Retinal pigment epithelial cell (primary cell): ENCODE results near the gene PFKP.

Source experiments
- DNase-seq: peaks from one replicate; pipeline ENCODE4 v3.0.0-alpha.2; 2010; ENCODE audit warnings: low read depth
- H3K4me3 ChIP-seq: 2 replicates; pipeline ENCODE4 v1.5.1; 2011; ENCODE audit warnings: mild to moderate bottlenecking, low read length, control low read depth, moderate library complexity
- TF ChIP-seq, protein P1 (sequence below): conservative IDR thresholded peaks from 2 replicates; pipeline ENCODE4 v1.5.1; 2011; ENCODE audit warnings: low read depth, low read length, control low read depth, inconsistent platforms

Gene PFKP

DNA sequence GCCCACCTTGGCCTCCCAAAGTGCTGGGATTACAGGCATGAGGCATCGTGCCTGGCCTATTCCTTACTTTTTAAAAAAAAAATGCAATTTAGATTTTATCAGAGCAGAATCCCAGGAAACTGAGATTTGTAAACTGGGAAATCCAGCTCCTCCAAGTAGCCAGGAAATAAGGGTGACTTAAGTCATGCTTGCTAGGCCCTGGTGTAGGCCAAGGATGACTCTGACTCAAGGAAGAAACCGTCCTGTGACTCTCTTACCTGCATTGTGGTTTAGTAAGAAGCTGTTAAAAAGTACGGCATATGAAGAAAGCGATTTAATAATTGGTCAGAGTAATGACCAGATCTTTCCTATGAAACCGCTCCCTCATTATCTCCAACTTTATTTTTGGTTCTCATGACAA lies 10.2 kb downstream of the PFKP start:
- TF ChIP-seq, protein P1, sequence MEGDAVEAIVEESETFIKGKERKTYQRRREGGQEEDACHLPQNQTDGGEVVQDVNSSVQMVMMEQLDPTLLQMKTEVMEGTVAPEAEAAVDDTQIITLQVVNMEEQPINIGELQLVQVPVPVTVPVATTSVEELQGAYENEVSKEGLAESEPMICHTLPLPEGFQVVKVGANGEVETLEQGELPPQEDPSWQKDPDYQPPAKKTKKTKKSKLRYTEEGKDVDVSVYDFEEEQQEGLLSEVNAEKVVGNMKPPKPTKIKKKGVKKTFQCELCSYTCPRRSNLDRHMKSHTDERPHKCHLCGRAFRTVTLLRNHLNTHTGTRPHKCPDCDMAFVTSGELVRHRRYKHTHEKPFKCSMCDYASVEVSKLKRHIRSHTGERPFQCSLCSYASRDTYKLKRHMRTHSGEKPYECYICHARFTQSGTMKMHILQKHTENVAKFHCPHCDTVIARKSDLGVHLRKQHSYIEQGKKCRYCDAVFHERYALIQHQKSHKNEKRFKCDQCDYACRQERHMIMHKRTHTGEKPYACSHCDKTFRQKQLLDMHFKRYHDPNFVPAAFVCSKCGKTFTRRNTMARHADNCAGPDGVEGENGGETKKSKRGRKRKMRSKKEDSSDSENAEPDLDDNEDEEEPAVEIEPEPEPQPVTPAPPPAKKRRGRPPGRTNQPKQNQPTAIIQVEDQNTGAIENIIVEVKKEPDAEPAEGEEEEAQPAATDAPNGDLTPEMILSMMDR = no peak
- no peak for DNase-seq

DNA sequence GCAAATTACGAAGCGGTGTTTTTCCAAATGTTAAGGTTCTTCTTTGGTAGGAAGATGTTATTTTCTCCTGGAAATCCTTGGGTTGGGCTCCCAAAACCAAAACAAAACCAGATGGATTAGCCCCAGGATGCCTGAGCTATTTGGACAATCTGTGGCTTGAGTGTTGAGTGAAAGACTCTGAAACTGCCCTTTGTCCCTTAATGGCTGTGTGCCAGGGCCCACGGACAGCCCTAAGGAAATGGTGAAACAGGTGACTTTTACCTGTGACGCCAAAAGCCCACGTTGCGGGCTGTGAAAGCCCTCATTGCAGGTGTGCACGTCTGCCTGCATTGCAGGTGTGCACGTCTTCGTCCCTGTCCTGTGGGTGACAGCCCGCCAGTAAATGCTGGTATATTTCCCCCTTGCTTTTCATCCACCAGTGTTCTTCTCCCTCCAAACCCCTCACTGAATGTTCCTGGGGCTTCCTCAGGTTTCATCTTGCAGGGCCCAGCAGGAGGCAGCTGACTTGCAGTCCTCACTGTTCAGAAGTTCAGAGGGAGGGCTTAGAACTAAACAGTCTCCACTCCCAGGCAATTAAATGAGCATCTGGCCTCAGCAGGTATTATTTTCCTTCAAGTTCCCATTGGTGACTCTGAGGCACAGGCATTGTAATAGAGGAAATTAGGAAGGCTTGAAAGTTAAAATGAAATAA lies 10.7 kb downstream of the PFKP start:
- TF ChIP-seq, protein P1 = no peak
- no peak overlapping the region for H3K4me3 ChIP-seq
- DNase-seq = no peak

More for the DNA sequence above, 10.2 kb downstream of the PFKP start:
- H3K4me3 ChIP-seq = no peak overlapping the region

DNA sequence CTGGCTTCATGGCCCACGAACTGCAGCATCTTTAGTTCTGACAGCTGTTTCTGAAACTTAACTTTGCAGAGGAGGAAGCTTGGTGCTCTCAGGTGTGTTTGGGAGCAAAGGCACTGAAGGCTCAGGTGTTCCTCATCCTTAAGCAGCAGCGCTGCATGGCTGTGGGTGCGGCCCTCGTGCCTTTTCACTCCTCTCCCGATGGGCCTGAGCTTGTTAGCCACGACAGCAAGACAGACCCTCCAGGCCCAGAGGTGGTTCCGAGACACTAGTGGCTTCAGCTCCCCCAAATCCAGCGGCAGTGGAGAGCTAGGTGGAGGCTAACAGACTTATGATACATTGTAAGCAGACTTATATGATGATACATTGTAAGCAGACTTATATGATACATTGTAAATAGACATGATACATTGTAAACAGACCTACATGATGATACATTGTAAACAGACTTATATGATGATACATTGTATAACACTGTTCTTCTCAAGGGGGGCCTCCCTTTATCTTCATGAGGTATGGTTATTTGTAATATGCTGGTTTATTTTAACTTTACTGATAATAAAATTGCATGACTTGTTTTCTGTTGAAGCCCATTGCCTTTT lies 14.1 kb downstream of the PFKP start:
- no peak for DNase-seq
- TF ChIP-seq, protein P1 = no peak
- H3K4me3 ChIP-seq = no peak overlapping the region

DNA sequence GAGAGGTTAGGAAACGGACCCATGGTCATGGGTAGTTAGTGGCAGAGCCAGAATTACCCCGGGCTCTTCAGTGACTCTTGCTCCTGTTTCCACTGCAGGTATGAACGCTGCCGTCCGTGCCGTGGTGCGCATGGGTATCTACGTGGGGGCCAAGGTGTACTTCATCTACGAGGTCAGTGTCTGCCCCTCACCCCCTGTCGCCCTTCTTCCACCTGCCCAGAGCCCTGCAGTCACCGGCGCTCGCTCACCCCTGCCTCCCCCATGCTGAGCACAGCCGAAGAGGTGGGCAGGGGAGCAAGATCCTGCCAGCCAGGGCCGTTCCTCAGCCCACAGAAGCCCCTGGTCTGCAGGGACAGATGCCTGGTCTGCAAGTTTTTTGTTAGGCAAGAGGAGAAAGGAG lies 14.9 kb downstream of the PFKP start:
- no peak for DNase-seq
- no peak overlapping the region for H3K4me3 ChIP-seq
- TF ChIP-seq, protein P1 = no peak

DNA sequence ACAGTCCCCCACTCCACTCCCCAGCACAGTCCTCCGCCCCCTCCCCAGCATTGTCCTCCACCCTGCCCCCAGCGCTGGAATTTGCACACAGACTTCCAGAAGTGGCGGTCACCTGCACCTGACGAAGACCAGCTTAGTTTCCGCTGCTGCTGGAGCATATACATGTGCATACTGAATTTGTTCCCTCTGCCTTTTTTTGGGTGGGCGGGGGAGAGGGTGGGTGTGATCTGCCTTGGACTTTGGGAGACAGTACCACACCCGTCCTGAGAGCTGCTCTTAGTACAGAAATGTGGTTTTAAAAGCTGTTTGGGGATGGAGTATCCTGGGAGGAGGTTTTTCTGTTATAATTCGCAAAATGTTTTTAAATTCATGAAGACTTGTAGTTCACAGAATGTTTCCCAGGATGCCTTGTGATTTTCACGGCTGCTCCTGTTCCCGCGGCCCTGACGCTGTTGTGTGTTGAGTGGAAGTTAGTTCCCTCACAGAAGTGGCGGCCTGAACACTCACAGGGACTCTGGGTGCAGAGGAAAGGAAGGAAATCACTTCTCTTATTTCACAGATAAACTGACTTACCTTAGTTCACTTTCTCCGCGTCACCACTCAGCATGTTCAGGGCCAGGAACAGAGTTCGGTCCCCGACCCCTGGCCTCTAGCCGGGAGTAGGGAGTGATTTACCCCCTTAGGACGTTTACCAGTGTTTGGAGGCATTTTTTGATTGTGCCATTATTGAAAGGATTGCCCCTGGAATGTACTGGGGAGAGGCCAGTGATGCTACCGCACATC lies 18.6 kb downstream of the PFKP start:
- DNase-seq = no peak
- TF ChIP-seq, protein P1 = no peak
- no peak overlapping the region for H3K4me3 ChIP-seq

DNA sequence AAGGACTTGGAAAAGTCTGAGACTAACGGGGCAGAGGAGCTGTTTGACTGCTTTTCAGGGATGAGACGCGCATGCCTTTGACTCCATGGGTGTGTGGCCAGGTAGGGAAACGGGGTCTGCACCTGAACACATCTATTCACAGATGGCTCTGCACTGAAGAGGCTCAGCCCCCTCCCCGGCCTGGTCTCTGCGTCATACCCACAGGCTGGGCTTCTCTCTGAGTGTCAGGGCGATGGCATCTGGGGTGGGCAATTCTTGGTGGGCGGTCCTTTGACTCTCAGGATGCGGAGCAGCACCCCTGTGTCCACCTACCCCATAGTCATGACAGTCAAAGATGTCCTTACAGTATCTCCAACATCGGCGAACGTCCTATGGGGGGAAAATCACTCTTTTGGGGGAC lies 23.0 kb downstream of the PFKP start:
- no peak for DNase-seq
- TF ChIP-seq, protein P1 = no peak
- no peak overlapping the region for H3K4me3 ChIP-seq
